ENCODE data around the gene AFP. TPM values are rescaled to one million over a fixed set of nuclear protein-coding genes. Genes with fewer than 3 reads are reported as not detected.
A peak's percentile ranks its signal among the peaks of the same experiment; 100 is the strongest.

Gene AFP
- total RNA-seq, 1 donor from 2014 or later: 166 TPM

- DNase-seq (ENCODE audit: low spot score, unreplicated experiment): no peak
- H3K27me3 Mint-ChIP-seq: no peaks in the 10 kb centered on the region
- H3K9me3 Mint-ChIP-seq (ENCODE audit: low read depth): peaks cover 26% of the 10 kb centered on the region
- peaks cover 4% of the 10 kb centered on the region for H3K36me3 Mint-ChIP-seq (ENCODE audit: insufficient read depth)
- no peak overlapping the region for H3K4me3 Mint-ChIP-seq (ENCODE audit: low read depth)
- no peak for TF ChIP-seq CTCF (IDR thresholded peaks at IDR 0.05; ENCODE audit: unreplicated experiment)
- H3K27ac Mint-ChIP-seq: no peak overlapping the region
- H3K4me1 Mint-ChIP-seq (ENCODE audit: low read depth): peaks cover 7% of the 10 kb centered on the region
Observed at GRCh38 chr4:73477176-73477575, 41.2 kb downstream of the AFP start.

GRCh38 chr4:73479323-73479722 lies 43.3 kb downstream of the AFP start:
- TF ChIP-seq CTCF (IDR thresholded peaks at IDR 0.05; ENCODE audit: unreplicated experiment): no peak
- peaks cover 10% of the 10 kb centered on the region for H3K4me1 Mint-ChIP-seq (ENCODE audit: low read depth)
- peaks cover 4% of the 10 kb centered on the region for H3K36me3 Mint-ChIP-seq (ENCODE audit: insufficient read depth)
- H3K9me3 Mint-ChIP-seq (ENCODE audit: low read depth): peaks cover 10% of the 10 kb centered on the region
- DNase-seq (ENCODE audit: low spot score, unreplicated experiment): no peak
- no peak overlapping the region for H3K4me3 Mint-ChIP-seq (ENCODE audit: low read depth)
- no peak overlapping the region for H3K27ac Mint-ChIP-seq
- no peaks in the 10 kb centered on the region for H3K27me3 Mint-ChIP-seq

GRCh38 chr4:73481358-73481757 lies 45.3 kb downstream of the AFP start, which contains the start of gene AFM:
TSS of gene AFM (plus strand) at chr4:73481745. CDS start at chr4:73481776, 31 bp downstream.
- Mint-ChIP-seq H3K27ac (peak within 1 kb of the TSS; percentile 78), H3K27me3 (peaks cover 4% of the 10 kb centered on the region)
- TF ChIP-seq CTCF (IDR thresholded peaks at IDR 0.05; ENCODE audit: unreplicated experiment): no peak

GRCh38 chr4:73485085-73485484 lies 49.1 kb downstream of the AFP start:
- Mint-ChIP-seq H3K27ac (no peak overlapping the region), H3K4me3 (ENCODE audit: low read depth) (no peak overlapping the region), H3K27me3 (peaks cover 4% of the 10 kb centered on the region), H3K9me3 (ENCODE audit: low read depth) (peaks cover 4% of the 10 kb centered on the region), H3K4me1 (ENCODE audit: low read depth) (peaks cover 14% of the 10 kb centered on the region), H3K36me3 (ENCODE audit: insufficient read depth) (no peaks in the 10 kb centered on the region)
- TF ChIP-seq CTCF (IDR thresholded peaks at IDR 0.05; ENCODE audit: unreplicated experiment): no peak
- DNase-seq (ENCODE audit: low spot score, unreplicated experiment): no peak

More at GRCh38 chr4:73481358-73481757, 45.3 kb downstream of the AFP start, which contains the start of gene AFM:
- no peak for DNase-seq (ENCODE audit: low spot score, unreplicated experiment)
- no peak within 1 kb of the TSS for H3K4me3 Mint-ChIP-seq (ENCODE audit: low read depth)
- peaks cover 13% of the 10 kb centered on the region for H3K4me1 Mint-ChIP-seq (ENCODE audit: low read depth)
- H3K36me3 Mint-ChIP-seq (ENCODE audit: insufficient read depth): no peaks in the 10 kb centered on the region
- H3K9me3 Mint-ChIP-seq (ENCODE audit: low read depth): peaks cover 4% of the 10 kb centered on the region

- H3K4me3 Mint-ChIP-seq (ENCODE audit: low read depth): no peak overlapping the region
- H3K27me3 Mint-ChIP-seq: peaks cover 4% of the 10 kb centered on the region
- no peak for TF ChIP-seq CTCF (IDR thresholded peaks at IDR 0.05; ENCODE audit: unreplicated experiment)
- no peak overlapping the region for H3K27ac Mint-ChIP-seq
- H3K4me1 Mint-ChIP-seq (ENCODE audit: low read depth): peaks cover 14% of the 10 kb centered on the region
- DNase-seq (ENCODE audit: low spot score, unreplicated experiment): no peak
- H3K9me3 Mint-ChIP-seq (ENCODE audit: low read depth): peaks cover 4% of the 10 kb centered on the region
- H3K36me3 Mint-ChIP-seq (ENCODE audit: insufficient read depth): no peaks in the 10 kb centered on the region
Observed at GRCh38 chr4:73485596-73485995, 49.6 kb downstream of the AFP start.

Data from progenitor cell of endocrine pancreas (in vitro differentiated cells).